K562 (cell line): Measurements from ENCODE around the gene IL17F. TPM values are rescaled to one million over a fixed set of nuclear protein-coding genes. Genes with fewer than 3 reads are reported as not detected.

Experiments used
- CSDE1 ChIP-seq, 2 experiments: fragments of 450-650 bp; IDR thresholded peaks; 2 replicates each; pipeline ENCODE4 v1.6.1; 2016; ENCODE audit warnings: mild to moderate bottlenecking in 1 of 2
- ESRRA ChIP-seq: fragments of 450-650 bp; IDR thresholded peaks from 2 replicates; pipeline ENCODE4 v1.6.1; 2014; ENCODE audit warnings: low read depth, mild to moderate bottlenecking, moderate library complexity, borderline replicate concordance
- GATA2 ChIP-seq: sonication (generic); formaldehyde crosslinking; IDR thresholded peaks from 2 replicates; pipeline ENCODE4 v1.4.0; 2020; ENCODE audit warnings: mild to moderate bottlenecking, missing genetic modification reagents
- LCOR ChIP-seq: sonication (generic); formaldehyde crosslinking; IDR thresholded peaks from 2 replicates; pipeline ENCODE4 v1.8.0; 2022; ENCODE audit warnings: mild to moderate bottlenecking, missing genetic modification reagents
- RAD51 ChIP-seq: fragments of 450-650 bp; IDR thresholded peaks from 2 replicates; pipeline ENCODE4 v1.7.1; 2016; ENCODE audit warnings: low read depth, mild to moderate bottlenecking, borderline replicate concordance
- RBM22 ChIP-seq: fragments of 200-400 bp; formaldehyde crosslinking; IDR thresholded peaks from 2 replicates; pipeline ENCODE4 v1.6.1; 2018; ENCODE audit warnings: low read length, low read depth; ENCODE audit not compliant: poor library complexity, severe bottlenecking
- SMAD3 ChIP-seq: fragments of 450-650 bp; formaldehyde crosslinking; conservative IDR thresholded peaks from 2 replicates; pipeline ENCODE4 v1.4.0; 2020; ENCODE audit warnings: mild to moderate bottlenecking
- SREBF1 ChIP-seq: fragments of 150-350 bp; IDR thresholded peaks from 2 replicates; pipeline ENCODE4 v1.6.1; 2014; ENCODE audit warnings: antibody characterized with exemption, low read depth, low read length, borderline replicate concordance
- ZNF197 ChIP-seq: fragments of 200-800 bp; sonication (Bioruptor generic); IDR thresholded peaks from 2 replicates; pipeline ENCODE4 v1.6.1; 2016; ENCODE audit warnings: low read depth, missing genetic modification characterization, missing compliant biosample characterization
- polyA plus RNA-seq, 8 experiments: library from polyadenylated mRNA; depleted of rRNA in 4 of 8; stranded (reverse) in 5 of 8; unstranded in 3 of 8; fragments of >200 nt; fragmentation: Nextera tagmentation in 2 of 8; fragmentation: Illumina TruSeq in 1 of 8; extraction: Ambion mirVana in 2 of 8; extraction: Trizol in 1 of 8; gene quantifications; 2 replicates each; pipeline versions ENCODE4 v1.2.1 to v1.2.3, GENCODE V29; 2011 to 2014; ENCODE audit warnings: inconsistent platforms in 1 of 8, missing spikeins in 1 of 8
- total RNA-seq, 7 experiments: library from RNA; depleted of rRNA in 6 of 7; stranded (reverse); fragments of >200 nt in 6 of 7; fragmentation: Illumina TruSeq in 2 of 7; extraction: Trizol in 2 of 7; gene quantifications; 2 replicates each; pipeline versions ENCODE4 v1.2.1 to v1.2.3, GENCODE V29; 2011 to 2021; ENCODE audit warnings: low replicate concordance in 1 of 7
- TF ChIP-seq, protein P1 (sequence below): fragments of 250-450 bp; sonication (Bioruptor Pico); IDR thresholded peaks from 2 replicates; pipeline ENCODE4 v1.5.0; 2021; ENCODE audit warnings: mild to moderate bottlenecking, moderate library complexity
- TF ChIP-seq, protein P2 (sequence below), 2 experiments: fragments of 450-650 bp; conservative IDR thresholded peaks; 2 replicates each; pipeline ENCODE4 v1.6.1; 2017; ENCODE audit warnings: mild to moderate bottlenecking in 2 of 2, moderate library complexity in 2 of 2
- TF ChIP-seq, protein P3 (sequence below): fragments of 250-450 bp; sonication (Bioruptor Pico); IDR thresholded peaks from 2 replicates; pipeline ENCODE4 v1.5.0; 2020; ENCODE audit warnings: mild to moderate bottlenecking, borderline replicate concordance
- TF ChIP-seq, protein P4 (sequence below): sonication (generic); formaldehyde crosslinking; IDR thresholded peaks from 2 replicates; pipeline ENCODE4 v1.4.0; 2020; ENCODE audit warnings: mild to moderate bottlenecking, missing genetic modification reagents
- TF ChIP-seq, protein P5 (sequence below): fragments of 250-450 bp; sonication (Bioruptor Pico); IDR thresholded peaks from 2 replicates; pipeline ENCODE4 v1.6.1; 2021; ENCODE audit warnings: mild to moderate bottlenecking

The IL17F gene
- total and polyA plus RNA-seq, 9 of the 15 experiments (the other 6 are each of a cell fraction or from before 2014, with no cell fraction given): not detected

DNA sequence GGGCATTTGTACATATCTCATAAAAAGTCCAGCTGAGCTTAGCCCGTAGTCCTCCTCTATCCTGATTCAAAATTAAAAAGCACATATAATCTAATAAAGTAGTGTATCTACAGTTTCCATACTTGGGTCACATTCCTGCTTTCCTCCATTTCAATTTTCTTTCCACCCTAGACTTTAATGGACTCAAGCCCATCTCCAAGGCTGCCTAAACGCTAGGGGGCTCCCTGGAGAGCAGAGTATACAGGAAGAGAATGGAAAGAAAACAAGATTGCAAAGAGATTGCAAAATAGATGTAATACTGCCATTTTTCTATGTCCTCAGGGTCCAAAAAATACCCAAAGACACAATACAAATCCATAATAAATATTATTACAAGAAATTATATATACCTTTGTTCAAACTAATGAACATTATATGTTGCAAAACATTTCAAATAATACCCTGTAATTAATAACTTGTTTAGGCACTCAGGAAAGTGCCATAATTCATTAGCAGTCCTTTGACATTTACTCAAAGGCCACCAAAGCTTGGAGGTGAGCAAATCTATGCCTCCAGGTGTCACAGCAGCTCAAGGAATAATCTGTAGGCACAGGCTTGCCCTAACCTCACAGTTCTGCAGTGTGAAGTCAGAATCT lies 42.6 kb upstream of the IL17F start (continued):
- TF ChIP-seq, protein P1, sequence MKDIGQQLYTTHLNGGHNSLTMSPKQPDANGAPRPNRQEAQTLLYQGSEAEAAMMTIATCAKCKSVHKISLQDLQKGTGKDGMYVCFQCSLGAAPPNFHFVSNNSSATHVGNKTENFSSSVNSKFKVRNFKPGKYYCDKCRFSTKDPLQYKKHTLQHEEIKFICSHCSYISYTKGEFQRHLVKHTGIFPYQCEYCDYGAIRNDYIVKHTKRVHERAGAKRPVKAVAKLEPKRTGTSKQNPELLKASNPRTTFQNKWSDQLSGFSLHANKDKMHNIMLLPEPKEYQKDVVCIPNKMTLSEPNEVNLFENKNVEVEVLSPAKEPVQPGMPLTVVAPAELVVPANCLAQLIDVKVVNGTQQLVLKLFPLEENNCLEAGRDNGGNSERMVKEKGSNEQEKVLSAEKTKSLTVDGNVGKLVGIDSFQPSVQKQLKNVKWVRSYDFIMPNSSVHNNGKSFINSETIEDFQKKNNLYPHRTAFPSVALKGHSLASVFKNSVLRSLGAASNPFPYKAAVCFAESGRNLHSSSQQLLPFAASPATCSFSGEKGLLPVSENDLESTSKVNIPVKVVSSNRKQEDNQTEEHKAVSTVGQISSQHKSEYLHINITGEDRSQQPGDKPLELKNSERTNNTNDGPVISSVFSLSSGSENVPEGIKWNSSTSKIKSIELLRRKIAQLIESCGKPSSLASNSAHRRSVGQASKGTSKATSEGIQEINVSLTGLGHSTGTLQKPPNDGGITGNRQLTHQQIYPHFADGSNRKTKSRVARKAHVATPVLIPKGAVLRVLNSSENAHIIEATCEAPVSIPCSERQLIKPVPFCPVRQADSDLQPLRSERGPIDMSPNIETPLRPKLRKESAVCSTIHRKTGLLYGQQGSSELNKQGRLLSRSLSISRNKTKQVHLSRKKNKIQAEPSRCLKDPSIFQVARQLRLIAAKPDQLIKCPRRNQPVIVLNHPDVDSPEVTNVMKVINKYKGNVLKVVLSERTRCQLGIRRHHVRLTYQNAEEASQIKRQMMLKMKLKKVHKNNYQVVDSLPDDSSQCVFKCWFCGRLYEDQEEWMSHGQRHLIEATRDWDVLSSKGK: no peak
- TF ChIP-seq LCOR (CRISPR knock-in tag) (no peak), ZNF197 (0 out of 2 replicates have a peak, but pooled peaks have one; percentile 44), SREBF1 (no peak), ESRRA (no peak), SMAD3 (CRISPR knock-in tag) (no peak), GATA2 (peak; percentile 93), CSDE1 (IDR thresholded peaks at IDR 0.05) (no peak), RAD51 (0 out of 2 replicates have a peak, but pooled peaks have one; percentile 5), RBM22 (no peak)
- TF ChIP-seq, protein P2, sequence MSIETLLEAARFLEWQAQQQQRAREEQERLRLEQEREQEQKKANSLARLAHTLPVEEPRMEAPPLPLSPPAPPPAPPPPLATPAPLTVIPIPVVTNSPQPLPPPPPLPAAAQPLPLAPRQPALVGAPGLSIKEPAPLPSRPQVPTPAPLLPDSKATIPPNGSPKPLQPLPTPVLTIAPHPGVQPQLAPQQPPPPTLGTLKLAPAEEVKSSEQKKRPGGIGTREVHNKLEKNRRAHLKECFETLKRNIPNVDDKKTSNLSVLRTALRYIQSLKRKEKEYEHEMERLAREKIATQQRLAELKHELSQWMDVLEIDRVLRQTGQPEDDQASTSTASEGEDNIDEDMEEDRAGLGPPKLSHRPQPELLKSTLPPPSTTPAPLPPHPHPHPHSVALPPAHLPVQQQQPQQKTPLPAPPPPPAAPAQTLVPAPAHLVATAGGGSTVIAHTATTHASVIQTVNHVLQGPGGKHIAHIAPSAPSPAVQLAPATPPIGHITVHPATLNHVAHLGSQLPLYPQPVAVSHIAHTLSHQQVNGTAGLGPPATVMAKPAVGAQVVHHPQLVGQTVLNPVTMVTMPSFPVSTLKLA (conservative IDR thresholded peaks at IDR 0.05): 0 out of 4 replicates have a peak, but pooled peaks of 1 of the 2 experiments have one; percentile 8
- TF ChIP-seq, protein P3, sequence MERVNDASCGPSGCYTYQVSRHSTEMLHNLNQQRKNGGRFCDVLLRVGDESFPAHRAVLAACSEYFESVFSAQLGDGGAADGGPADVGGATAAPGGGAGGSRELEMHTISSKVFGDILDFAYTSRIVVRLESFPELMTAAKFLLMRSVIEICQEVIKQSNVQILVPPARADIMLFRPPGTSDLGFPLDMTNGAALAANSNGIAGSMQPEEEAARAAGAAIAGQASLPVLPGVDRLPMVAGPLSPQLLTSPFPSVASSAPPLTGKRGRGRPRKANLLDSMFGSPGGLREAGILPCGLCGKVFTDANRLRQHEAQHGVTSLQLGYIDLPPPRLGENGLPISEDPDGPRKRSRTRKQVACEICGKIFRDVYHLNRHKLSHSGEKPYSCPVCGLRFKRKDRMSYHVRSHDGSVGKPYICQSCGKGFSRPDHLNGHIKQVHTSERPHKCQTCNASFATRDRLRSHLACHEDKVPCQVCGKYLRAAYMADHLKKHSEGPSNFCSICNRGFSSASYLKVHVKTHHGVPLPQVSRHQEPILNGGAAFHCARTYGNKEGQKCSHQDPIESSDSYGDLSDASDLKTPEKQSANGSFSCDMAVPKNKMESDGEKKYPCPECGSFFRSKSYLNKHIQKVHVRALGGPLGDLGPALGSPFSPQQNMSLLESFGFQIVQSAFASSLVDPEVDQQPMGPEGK (CRISPR knock-in tag): no peak
- TF ChIP-seq, protein P4, sequence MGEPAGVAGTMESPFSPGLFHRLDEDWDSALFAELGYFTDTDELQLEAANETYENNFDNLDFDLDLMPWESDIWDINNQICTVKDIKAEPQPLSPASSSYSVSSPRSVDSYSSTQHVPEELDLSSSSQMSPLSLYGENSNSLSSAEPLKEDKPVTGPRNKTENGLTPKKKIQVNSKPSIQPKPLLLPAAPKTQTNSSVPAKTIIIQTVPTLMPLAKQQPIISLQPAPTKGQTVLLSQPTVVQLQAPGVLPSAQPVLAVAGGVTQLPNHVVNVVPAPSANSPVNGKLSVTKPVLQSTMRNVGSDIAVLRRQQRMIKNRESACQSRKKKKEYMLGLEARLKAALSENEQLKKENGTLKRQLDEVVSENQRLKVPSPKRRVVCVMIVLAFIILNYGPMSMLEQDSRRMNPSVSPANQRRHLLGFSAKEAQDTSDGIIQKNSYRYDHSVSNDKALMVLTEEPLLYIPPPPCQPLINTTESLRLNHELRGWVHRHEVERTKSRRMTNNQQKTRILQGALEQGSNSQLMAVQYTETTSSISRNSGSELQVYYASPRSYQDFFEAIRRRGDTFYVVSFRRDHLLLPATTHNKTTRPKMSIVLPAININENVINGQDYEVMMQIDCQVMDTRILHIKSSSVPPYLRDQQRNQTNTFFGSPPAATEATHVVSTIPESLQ (CRISPR knock-in tag): no peak
- TF ChIP-seq, protein P5, sequence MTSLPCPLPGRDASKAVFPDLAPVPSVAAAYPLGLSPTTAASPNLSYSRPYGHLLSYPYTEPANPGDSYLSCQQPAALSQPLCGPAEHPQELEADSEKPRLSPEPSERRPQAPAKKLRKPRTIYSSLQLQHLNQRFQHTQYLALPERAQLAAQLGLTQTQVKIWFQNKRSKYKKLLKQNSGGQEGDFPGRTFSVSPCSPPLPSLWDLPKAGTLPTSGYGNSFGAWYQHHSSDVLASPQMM (CRISPR knock-in tag): no peak
